OCI-LY7 (cell line): ENCODE results near the gene NAB1. TPM values are rescaled to one million over a fixed set of nuclear protein-coding genes. Genes with fewer than 3 reads are reported as not detected.

Source experiments
- BruUV-seq: library from RNA; stranded (reverse); fragments of 400-500 nt; replicated peaks from 2 replicates; lab custom pipeline; 2021; lab: Mats Ljungman, UMichigan
- CTCF ChIA-PET: fragments of 300-600 bp; sonication (Branson Sonifier 250); formaldehyde crosslinking; loops from one replicate; lab custom pipeline; 2022; ENCODE audit warnings: antibody characterized with exemption; ENCODE audit not compliant: unreplicated experiment; lab: Charles Lee
- POLR2A ChIA-PET: fragments of 300-600 bp; sonication (Branson Sonifier 250); formaldehyde crosslinking; loops from one replicate; lab custom pipeline; 2022; ENCODE audit warnings: antibody characterized with exemption; lab: Charles Lee
- DNase-seq: peaks from one replicate; pipeline ENCODE4 v3.0.0-alpha.2; 2015; ENCODE audit warnings: low spot score
- H2AFZ ChIP-seq: fragments of 200-600 bp; sonication (generic), shearing (Covaris generic); 2 replicates; pipeline ENCODE4 v1.6.1; 2014; ENCODE audit warnings: mild to moderate bottlenecking, antibody characterized with exemption, low read length, moderate library complexity
- H3K27ac ChIP-seq: fragments of 200-600 bp; sonication (generic); 2 replicates; pipeline ENCODE4 v1.5.1; 2014; ENCODE audit warnings: mixed run types, low read depth, mild to moderate bottlenecking, moderate library complexity, low read length, inconsistent platforms; ENCODE audit not compliant: poor library complexity, severe bottlenecking
- H3K36me3 ChIP-seq: fragments of 200-600 bp; sonication (generic); 2 replicates; pipeline ENCODE4 v1.6.1; 2014; ENCODE audit warnings: mild to moderate bottlenecking, antibody characterized with exemption, low read length, moderate library complexity, mixed read lengths; ENCODE audit not compliant: insufficient read depth
- H3K4me1 ChIP-seq: fragments of 200-600 bp; sonication (generic); 2 replicates; pipeline ENCODE4 v1.5.1; 2014; ENCODE audit warnings: mild to moderate bottlenecking, low read length; ENCODE audit not compliant: insufficient read depth, poor library complexity, severe bottlenecking
- H3K4me2 ChIP-seq: fragments of 200-600 bp; sonication (generic); 2 replicates; pipeline ENCODE4 v1.6.1; 2014; ENCODE audit warnings: mild to moderate bottlenecking, low read length
- H3K4me3 ChIP-seq: fragments of 200-600 bp; sonication (generic); 2 replicates; pipeline ENCODE4 v1.5.1; 2014; ENCODE audit warnings: mild to moderate bottlenecking, low read depth, low read length; ENCODE audit not compliant: poor library complexity, severe bottlenecking
- H3K79me2 ChIP-seq: fragments of 200-600 bp; sonication (generic); 2 replicates; pipeline ENCODE4 v1.6.1; 2016; ENCODE audit warnings: low read depth, mild to moderate bottlenecking, low read length, moderate library complexity, mixed read lengths; ENCODE audit not compliant: insufficient read depth
- H3K9me2 ChIP-seq: fragments of 200-600 bp; sonication (generic); 2 replicates; pipeline ENCODE4 v1.6.1; 2016; ENCODE audit warnings: mild to moderate bottlenecking, low read length, mixed read lengths; ENCODE audit not compliant: insufficient read depth
- H3K9me3 ChIP-seq: fragments of 200-600 bp; sonication (generic); 2 replicates; pipeline ENCODE4 v1.6.1; 2014; ENCODE audit warnings: mild to moderate bottlenecking, mixed run types, low read length, mixed read lengths
- H4K20me1 ChIP-seq: fragments of 200-600 bp; sonication (generic); 2 replicates; pipeline ENCODE4 v1.6.1; 2014; ENCODE audit warnings: mild to moderate bottlenecking, antibody characterized with exemption, low read length, moderate library complexity, mixed read lengths; ENCODE audit not compliant: insufficient read depth
- CTCF ChIP-seq: fragments of 200-600 bp; sonication (generic); conservative IDR thresholded peaks from 2 replicates; pipeline ENCODE4 v1.5.1; 2014; ENCODE audit warnings: mild to moderate bottlenecking, antibody characterized with exemption, low read length, moderate library complexity, mixed read lengths
- EZH2phosphoT487 ChIP-seq: fragments of 200-600 bp; sonication (generic); IDR thresholded peaks from 2 replicates; pipeline ENCODE4 v1.6.1; 2018; ENCODE audit warnings: low read depth, borderline replicate concordance, mild to moderate bottlenecking, mixed run types, antibody characterized with exemption, low read length, moderate library complexity, mixed read lengths
- intact Hi-C: fragments of 100-400 bp; cut with micrococcal nuclease; formaldehyde crosslinking; loops from one replicate; pipeline ENCODE4 v1.10.0; 2022; ENCODE audit not compliant: unreplicated experiment
- total RNA-seq, 2 experiments: library from RNA; depleted of rRNA in 1 of 2; stranded (reverse); fragments of >200 nt in 1 of 2; shearing (Covaris generic) in 1 of 2; gene quantifications; 2 replicates each; pipeline ENCODE4 v1.2.3, GENCODE V29; 2014 to 2022

The NAB1 gene
- total RNA-seq, 2 experiments from 2014 or later, result 24.5 to 30.2 TPM

DNA sequence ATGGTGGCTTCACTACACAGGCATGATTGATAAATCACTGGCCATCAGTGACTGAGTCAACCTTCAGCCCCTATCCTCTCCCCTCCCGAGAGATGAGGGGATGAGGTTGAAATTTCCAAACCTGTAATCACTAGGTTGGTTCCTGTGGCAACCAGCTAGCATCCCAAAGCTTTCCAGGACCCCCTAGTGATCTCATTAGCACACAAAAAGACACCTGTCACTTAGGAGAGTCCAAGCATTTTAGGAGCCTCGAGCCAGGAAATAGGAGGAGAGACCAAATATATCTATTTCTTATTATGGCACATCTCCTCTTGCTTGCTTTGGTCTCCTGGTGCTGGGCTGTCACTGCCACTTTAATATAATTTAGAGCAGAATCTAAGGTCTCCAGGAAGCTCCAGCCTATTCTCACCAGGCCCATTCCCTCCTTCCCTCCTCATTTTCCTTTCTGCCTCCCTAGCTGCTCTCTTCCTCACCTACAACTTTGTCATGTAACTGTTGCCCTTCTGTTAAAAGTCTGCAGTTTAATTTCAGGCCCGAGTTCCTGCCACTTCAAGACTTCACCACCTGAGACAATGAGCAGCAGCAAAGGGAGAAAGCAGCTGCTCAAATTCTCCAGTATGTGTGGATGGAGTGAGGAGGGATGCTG is 33.2 kb upstream of the NAB1 start:
- BruUV-seq, result no TSS peak
- Histone ChIP-seq H3K79me2 (no peaks in the 10 kb centered on the region), H3K9me3 (no peaks in the 10 kb centered on the region), H3K27ac (no peak overlapping the region), H4K20me1 (no peaks in the 10 kb centered on the region), H3K4me1 (no peaks in the 10 kb centered on the region), H2AFZ (no peak overlapping the region), H3K4me3 (no peak overlapping the region), H3K9me2 (no peaks in the 10 kb centered on the region), H3K4me2 (no peak overlapping the region), H3K36me3 (no peaks in the 10 kb centered on the region)
- no peak for TF ChIP-seq CTCF
- TF ChIP-seq EZH2phosphoT487, result no peak
- ChIA-PET POLR2A (no interaction called here), CTCF (no interaction called here)
- intact Hi-C loops, result no loop called here
- no peak for DNase-seq

GRCh38 chr2:190618030-190618429 is 30.9 kb upstream of the NAB1 start:
- CTCF ChIA-PET, result no interaction called here
- TF ChIP-seq CTCF (no peak), EZH2phosphoT487 (no peak)
- intact Hi-C loops, result no loop called here
- Histone ChIP-seq H3K27ac (no peak overlapping the region), H3K4me3 (no peak overlapping the region), H3K9me2 (no peaks in the 10 kb centered on the region), H3K4me2 (no peak overlapping the region), H3K36me3 (no peaks in the 10 kb centered on the region), H2AFZ (no peak overlapping the region), H4K20me1 (no peaks in the 10 kb centered on the region), H3K9me3 (no peaks in the 10 kb centered on the region), H3K4me1 (no peaks in the 10 kb centered on the region), H3K79me2 (no peaks in the 10 kb centered on the region)
- no TSS peak for BruUV-seq
- POLR2A ChIA-PET, result interaction anchor here (0.6 to 1.1 kb wide), 2 partner anchors 12 to 113 kb away, joined by 3 read pairs; no protein-coding TSS in a partner anchor
- DNase-seq, result no peak

GRCh38 chr2:190625691-190626090 is 23.2 kb upstream of the NAB1 start:
- H3K79me2 ChIP-seq, result no peaks in the 10 kb centered on the region
- no peak overlapping the region for H3K4me2 ChIP-seq
- H3K4me1 ChIP-seq, result no peaks in the 10 kb centered on the region
- BruUV-seq, result no TSS peak
- H3K4me3 ChIP-seq, result no peak overlapping the region
- H3K36me3 ChIP-seq, result no peaks in the 10 kb centered on the region
- no peak overlapping the region for H3K27ac ChIP-seq
- DNase-seq, result no peak
- intact Hi-C loops, result no loop called here
- H2AFZ ChIP-seq, result no peak overlapping the region
- ChIA-PET POLR2A (interaction anchor here (0.7 to 1.2 kb wide), 5 partner anchors 13 to 654 kb away, joined by 3 to 5 read pairs (median 3); no protein-coding TSS in a partner anchor), CTCF (no interaction called here)
- H3K9me2 ChIP-seq, result no peaks in the 10 kb centered on the region
- no peak for TF ChIP-seq CTCF
- TF ChIP-seq EZH2phosphoT487, result no peak
- no peaks in the 10 kb centered on the region for H4K20me1 ChIP-seq
- H3K9me3 ChIP-seq, result no peaks in the 10 kb centered on the region
